SK-N-MC (cell line): ENCODE results near the gene YAE1.

Experiments used
- DNase-seq: peaks from one replicate; pipeline ENCODE4 v3.0.0-alpha.2; 2011; ENCODE audit warnings: low read depth, low spot score
- H3K27ac ChIP-seq: fragments of 200-600 bp; sonication (generic); 2 replicates; pipeline ENCODE4 v1.5.1; 2016; ENCODE audit warnings: mixed run types
- H3K36me3 ChIP-seq: fragments of 200-600 bp; sonication (generic); 2 replicates; pipeline ENCODE4 v1.6.1; 2017; ENCODE audit warnings: antibody characterized with exemption, low read length, mixed read lengths; ENCODE audit not compliant: insufficient read depth
- H3K4me3 ChIP-seq: fragments of 200-600 bp; sonication (generic); 2 replicates; pipeline ENCODE4 v1.5.1; 2016
- H3K9ac ChIP-seq: fragments of 200-600 bp; sonication (generic); 2 replicates; pipeline ENCODE4 v1.8.0; 2017; ENCODE audit warnings: mixed run types, mixed read lengths; ENCODE audit not compliant: insufficient read length
- H3K9me3 ChIP-seq: fragments of 200-600 bp; sonication (generic); 2 replicates; pipeline ENCODE4 v1.6.1; 2017; ENCODE audit warnings: low read depth, mild to moderate bottlenecking, antibody characterized with exemption, low read length, moderate library complexity, mixed read lengths
- EZH2 ChIP-seq: fragments of 200-600 bp; sonication (generic); IDR thresholded peaks from one replicate; pipeline ENCODE4 v1.6.1; 2017; ENCODE audit warnings: antibody characterized with exemption
- FOXP2 ChIP-seq: optimal IDR thresholded peaks from 2 replicates; pipeline ENCODE3; 2011; ENCODE audit warnings: mild to moderate bottlenecking, moderate library complexity; ENCODE audit not compliant: insufficient read depth; ENCODE audit errors: extremely low read length, control extremely low read depth
- POLR2AphosphoS5 ChIP-seq: IDR thresholded peaks from 2 replicates; pipeline ENCODE4 v1.6.1; 2012; ENCODE audit warnings: mild to moderate bottlenecking, low read depth, low read length, borderline replicate concordance

The YAE1 gene

GRCh38 chr7:39616138-39616537 lies 49.9 kb downstream of the YAE1 start:
- no peaks in the 10 kb centered on the region for H3K9me3 ChIP-seq
- DNase-seq: no peak
- no peak overlapping the region for H3K4me3 ChIP-seq
- no peak overlapping the region for H3K9ac ChIP-seq
- no peaks in the 10 kb centered on the region for H3K36me3 ChIP-seq
- no peak for TF ChIP-seq FOXP2
- no peak for TF ChIP-seq EZH2
- no peak for TF ChIP-seq POLR2AphosphoS5
- no peak overlapping the region for H3K27ac ChIP-seq

GRCh38 chr7:39617005-39617404 lies 50.8 kb downstream of the YAE1 start:
- Histone ChIP-seq H3K27ac (no peak overlapping the region), H3K9ac (no peak overlapping the region), H3K36me3 (no peaks in the 10 kb centered on the region), H3K4me3 (no peak overlapping the region), H3K9me3 (no peaks in the 10 kb centered on the region)
- DNase-seq: no peak
- TF ChIP-seq POLR2AphosphoS5 (no peak), FOXP2 (no peak), EZH2 (no peak)

GRCh38 chr7:39618868-39619267 lies 52.7 kb downstream of the YAE1 start:
- no peaks in the 10 kb centered on the region for H3K9me3 ChIP-seq
- H3K36me3 ChIP-seq: no peaks in the 10 kb centered on the region
- H3K9ac ChIP-seq: no peak overlapping the region
- no peak for DNase-seq
- no peak overlapping the region for H3K27ac ChIP-seq
- no peak overlapping the region for H3K4me3 ChIP-seq
- TF ChIP-seq POLR2AphosphoS5 (no peak), FOXP2 (no peak), EZH2 (no peak)

GRCh38 chr7:39620486-39620885 lies 54.3 kb downstream of the YAE1 start:
- no peak for DNase-seq
- Histone ChIP-seq H3K36me3 (no peaks in the 10 kb centered on the region), H3K27ac (0 out of 2 replicates have a peak overlapping the region, but pooled peaks have one; percentile 6), H3K4me3 (no peak overlapping the region), H3K9me3 (no peaks in the 10 kb centered on the region), H3K9ac (no peak overlapping the region)
- TF ChIP-seq FOXP2: no peak
- TF ChIP-seq POLR2AphosphoS5: no peak
- no peak for TF ChIP-seq EZH2

- no peak overlapping the region for H3K4me3 ChIP-seq
- 0 out of 2 replicates have a peak, but pooled peaks cover 2% of the 10 kb centered on the region for H3K36me3 ChIP-seq
- TF ChIP-seq FOXP2: no peak
- TF ChIP-seq POLR2AphosphoS5: no peak
- TF ChIP-seq EZH2: no peak
- DNase-seq: no peak
- no peaks in the 10 kb centered on the region for H3K9me3 ChIP-seq
- no peak overlapping the region for H3K9ac ChIP-seq
- no peak overlapping the region for H3K27ac ChIP-seq
These were observed 55.1 kb downstream of the YAE1 start for GRCh38 chr7:39621261-39621660.

GRCh38 chr7:39621784-39622411 lies 55.7 kb downstream of the YAE1 start:
- TF ChIP-seq POLR2AphosphoS5: no peak
- no peak overlapping the region for H3K9ac ChIP-seq
- peak overlapping the region; percentile 91 for H3K4me3 ChIP-seq
- H3K9me3 ChIP-seq: no peaks in the 10 kb centered on the region
- H3K27ac ChIP-seq: no peak overlapping the region
- no peak for DNase-seq
- H3K36me3 ChIP-seq: 0 out of 2 replicates have a peak, but pooled peaks cover 4% of the 10 kb centered on the region
